AG04449 (cell line): ENCODE results near the gene STX16.
A peak's percentile ranks its signal among the peaks of the same experiment; 100 is the strongest.

Experiments used
- CTCF ChIA-PET: fragments of 350-600 bp; formaldehyde crosslinking; extraction: SDS; loops from one replicate; lab custom pipeline; 2021; ENCODE audit warnings: antibody characterized with exemption; lab: Yijun Ruan, JAX
- POLR2A ChIA-PET: fragments of 400-600, 350-600 bp; formaldehyde crosslinking; extraction: SDS; loops from one replicate; lab custom pipeline; 2020; ENCODE audit warnings: antibody characterized with exemption, inconsistent platforms; lab: Yijun Ruan, JAX
- DNase-seq: peaks from one replicate; pipeline ENCODE4 v3.0.0-alpha.2; 2010; ENCODE audit warnings: low read depth, low spot score
- H3K4me3 ChIP-seq: 2 replicates; pipeline ENCODE4 v1.5.1; 2011; ENCODE audit warnings: low read depth, mild to moderate bottlenecking, control low read depth, low read length
- TF ChIP-seq, protein P1 (sequence below): IDR thresholded peaks from one replicate; pipeline ENCODE4 v1.5.1; 2011; ENCODE audit warnings: mild to moderate bottlenecking, moderate library complexity, low read length, control low read depth, inconsistent platforms; ENCODE audit not compliant: insufficient read depth; ENCODE audit errors: missing control alignments

STX16 gene, protein sequence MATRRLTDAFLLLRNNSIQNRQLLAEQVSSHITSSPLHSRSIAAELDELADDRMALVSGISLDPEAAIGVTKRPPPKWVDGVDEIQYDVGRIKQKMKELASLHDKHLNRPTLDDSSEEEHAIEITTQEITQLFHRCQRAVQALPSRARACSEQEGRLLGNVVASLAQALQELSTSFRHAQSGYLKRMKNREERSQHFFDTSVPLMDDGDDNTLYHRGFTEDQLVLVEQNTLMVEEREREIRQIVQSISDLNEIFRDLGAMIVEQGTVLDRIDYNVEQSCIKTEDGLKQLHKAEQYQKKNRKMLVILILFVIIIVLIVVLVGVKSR

DNA sequence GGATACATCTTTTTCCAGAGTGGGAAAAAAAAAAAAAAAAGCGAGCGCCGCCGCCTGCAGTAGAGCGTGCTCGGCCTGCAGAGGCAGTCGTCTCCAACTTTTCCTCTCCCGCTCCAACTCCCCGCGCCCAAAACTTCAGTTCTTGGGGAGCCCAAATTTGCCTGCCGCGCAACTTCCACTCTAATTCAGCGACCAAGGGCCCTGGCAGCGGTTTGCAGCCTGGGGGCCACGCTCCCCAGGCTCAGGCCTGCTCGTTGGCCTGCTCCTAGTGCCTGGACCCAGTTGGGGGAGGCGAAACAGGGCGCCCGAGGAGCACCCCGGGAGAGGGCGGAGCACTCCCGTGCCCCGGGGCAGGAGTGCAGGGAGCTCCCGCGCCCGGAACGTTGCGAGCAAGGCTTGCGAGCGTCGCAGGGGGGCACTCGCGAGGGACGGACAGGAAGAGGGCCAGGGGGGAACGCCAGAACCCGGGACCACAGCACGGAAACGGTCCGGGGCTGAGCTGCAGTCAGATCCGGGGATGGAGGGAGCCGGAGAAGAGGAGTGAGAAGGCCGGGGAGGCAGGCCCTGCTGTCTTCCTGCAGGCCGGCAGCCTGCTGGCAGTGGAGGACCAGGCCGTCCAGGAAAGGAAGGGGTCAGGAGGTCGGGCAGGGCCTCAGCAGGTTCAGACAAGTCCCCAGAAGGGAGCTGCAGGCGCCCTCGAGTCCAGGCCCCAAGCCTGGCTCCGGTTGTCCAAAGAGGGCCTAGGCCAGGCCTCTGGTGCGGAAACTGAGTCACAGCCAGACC lies at the start of gene STX16:
STX16 (plus strand) TSS at position 508 of the 783 bp plus-strand sequence. CDS start 724 bp downstream, outside the sequence.
- TF ChIP-seq, protein P1, sequence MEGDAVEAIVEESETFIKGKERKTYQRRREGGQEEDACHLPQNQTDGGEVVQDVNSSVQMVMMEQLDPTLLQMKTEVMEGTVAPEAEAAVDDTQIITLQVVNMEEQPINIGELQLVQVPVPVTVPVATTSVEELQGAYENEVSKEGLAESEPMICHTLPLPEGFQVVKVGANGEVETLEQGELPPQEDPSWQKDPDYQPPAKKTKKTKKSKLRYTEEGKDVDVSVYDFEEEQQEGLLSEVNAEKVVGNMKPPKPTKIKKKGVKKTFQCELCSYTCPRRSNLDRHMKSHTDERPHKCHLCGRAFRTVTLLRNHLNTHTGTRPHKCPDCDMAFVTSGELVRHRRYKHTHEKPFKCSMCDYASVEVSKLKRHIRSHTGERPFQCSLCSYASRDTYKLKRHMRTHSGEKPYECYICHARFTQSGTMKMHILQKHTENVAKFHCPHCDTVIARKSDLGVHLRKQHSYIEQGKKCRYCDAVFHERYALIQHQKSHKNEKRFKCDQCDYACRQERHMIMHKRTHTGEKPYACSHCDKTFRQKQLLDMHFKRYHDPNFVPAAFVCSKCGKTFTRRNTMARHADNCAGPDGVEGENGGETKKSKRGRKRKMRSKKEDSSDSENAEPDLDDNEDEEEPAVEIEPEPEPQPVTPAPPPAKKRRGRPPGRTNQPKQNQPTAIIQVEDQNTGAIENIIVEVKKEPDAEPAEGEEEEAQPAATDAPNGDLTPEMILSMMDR: peak; percentile 75
- peak; percentile 57 for DNase-seq
- peak within 1 kb of the TSS; percentile 87 for H3K4me3 ChIP-seq
- ChIA-PET CTCF (interaction anchor here (0.5 to 2.4 kb wide), 28 partner anchors 8 to 433 kb away, joined by 3 to 11 read pairs (median 3); partner anchors contain the start of genes APCDD1L, GNAS and VAPB), POLR2A (interaction anchor here (0.6 to 2.9 kb wide), 24 partner anchors 8 to 412 kb away, joined by 3 to 26 read pairs (median 4); partner anchors contain the start of genes APCDD1L and GNAS)

DNA sequence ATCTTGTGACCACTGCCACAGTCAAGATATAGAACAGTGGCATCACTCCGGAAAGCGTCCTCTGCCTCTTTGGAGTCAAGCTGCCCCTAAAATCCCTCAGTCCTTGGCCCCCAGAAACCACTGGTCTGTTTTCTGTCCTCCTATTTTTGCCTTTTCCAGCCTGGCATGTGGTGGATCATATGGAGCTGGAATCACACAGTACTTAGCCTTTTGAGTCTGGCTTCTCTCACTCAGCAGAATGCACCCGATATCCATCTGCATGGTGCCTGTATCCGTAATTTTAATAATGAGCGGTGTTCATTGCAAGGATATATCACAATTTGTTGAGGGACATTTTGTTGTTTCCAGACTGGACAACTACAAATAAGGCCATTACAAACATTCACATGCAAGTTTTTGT lies 49.0 kb upstream of the STX16 start:
- ChIA-PET CTCF (interaction anchor here (1.0 to 2.0 kb wide), 2 partner anchors 16 to 17 kb away, joined by 3 to 7 read pairs; no protein-coding TSS in a partner anchor), POLR2A (no interaction called here)
- DNase-seq: no peak
- no peak overlapping the region for H3K4me3 ChIP-seq
- TF ChIP-seq, protein P1: no peak

DNA sequence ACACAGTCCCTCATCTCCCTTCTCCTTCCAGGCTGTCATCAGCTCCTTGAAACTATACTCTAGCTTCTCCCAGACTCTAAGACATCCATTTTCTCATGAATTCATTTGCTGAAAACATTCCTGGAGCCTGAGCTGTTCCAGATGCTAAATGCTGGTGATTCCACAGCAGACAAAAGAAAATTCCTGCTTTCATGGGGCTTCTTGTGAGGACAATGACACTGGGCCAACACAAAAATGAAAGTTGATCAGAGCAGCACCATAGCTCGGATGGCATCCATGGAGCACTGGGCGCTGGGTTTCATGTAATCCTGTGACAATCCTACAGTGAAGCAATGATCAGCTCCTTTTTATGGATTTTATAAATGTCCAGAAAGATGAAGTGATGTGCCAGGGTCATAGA lies 47.4 kb upstream of the STX16 start:
- TF ChIP-seq, protein P1: no peak
- DNase-seq: peak; percentile 26

DNA sequence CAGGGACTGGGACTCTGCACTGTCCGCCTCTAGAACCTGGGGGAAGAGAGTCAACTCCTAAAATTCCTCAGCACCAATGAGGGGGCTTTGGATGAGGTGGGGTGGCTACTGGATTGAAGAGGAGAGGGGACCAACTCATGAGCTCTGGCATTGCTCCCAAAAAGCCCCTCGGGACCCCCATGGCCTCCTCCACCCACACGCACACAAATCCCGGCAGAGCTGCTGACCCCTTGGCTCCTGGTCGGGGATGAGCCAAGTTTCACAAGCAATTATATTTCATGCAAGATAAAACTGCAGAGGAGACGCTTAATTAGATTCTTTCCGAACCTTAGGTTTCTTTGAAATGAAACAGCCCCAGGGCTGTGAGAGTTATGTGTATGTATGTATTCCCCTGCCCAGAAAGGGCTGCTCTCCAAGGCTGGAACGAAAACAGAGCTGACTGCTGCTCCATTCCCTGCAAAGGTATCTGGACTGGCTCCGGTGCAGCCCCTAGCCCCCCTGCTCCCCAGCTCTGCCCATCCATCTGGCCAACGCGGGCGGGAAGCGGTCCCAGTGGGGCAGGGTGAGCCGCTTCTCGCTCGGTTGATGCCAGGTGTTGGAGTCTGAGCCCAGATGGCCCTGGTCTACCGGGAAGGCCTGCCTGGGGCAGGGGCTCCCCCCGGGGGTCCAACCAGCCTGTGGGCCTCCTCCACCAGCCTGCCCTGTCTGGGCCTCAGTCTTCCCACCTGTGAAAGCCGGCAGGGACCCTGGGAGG lies 46.8 kb upstream of the STX16 start:
- ChIA-PET CTCF (interaction anchor here (0.8 to 2.0 kb wide), 4 partner anchors 13 to 47 kb away, joined by 3 to 7 read pairs (median 3); partner anchors contain the start of gene STX16), POLR2A (interaction anchor here (0.6 to 1.1 kb wide), 4 partner anchors 14 to 80 kb away, joined by 3 to 6 read pairs (median 4); partner anchors contain the start of gene STX16)
- TF ChIP-seq, protein P1: no peak
- no peak overlapping the region for H3K4me3 ChIP-seq
- no peak for DNase-seq

More for the DNA sequence above, 47.4 kb upstream of the STX16 start:
- POLR2A ChIA-PET: interaction anchor here (0.9 to 1.1 kb wide), 3 partner anchors 15 to 80 kb away, joined by 3 to 6 read pairs (median 4); partner anchors contain the start of gene STX16
- no peak overlapping the region for H3K4me3 ChIP-seq
- CTCF ChIA-PET: interaction anchor here (0.8 to 2.0 kb wide), 4 partner anchors 14 to 48 kb away, joined by 3 to 7 read pairs (median 3); partner anchors contain the start of gene STX16

GRCh38 chr20:58605292-58606065 lies 45.6 kb upstream of the STX16 start:
- DNase-seq: no peak
- ChIA-PET CTCF (interaction anchor here (1.0 kb wide), 1 partner anchor 12 kb away, joined by 3 read pairs; no protein-coding TSS in a partner anchor), POLR2A (no interaction called here)
- H3K4me3 ChIP-seq: no peak overlapping the region
- TF ChIP-seq, protein P1: no peak
